HepG2 (cell line): Measurements from ENCODE around the gene DRC7. TPM values are rescaled to one million over a fixed set of nuclear protein-coding genes. Genes with fewer than 3 reads are reported as not detected.

Source experiments
- ATRX ChIP-seq: sonication (generic); formaldehyde crosslinking; IDR thresholded peaks from 2 replicates; pipeline ENCODE4 v1.4.0; 2020; ENCODE audit warnings: missing genetic modification reagents, borderline replicate concordance
- E2F2 ChIP-seq: sonication (generic); formaldehyde crosslinking; IDR thresholded peaks from 2 replicates; pipeline ENCODE4 v1.4.0; 2020; ENCODE audit warnings: missing genetic modification reagents, borderline replicate concordance
- HDAC1 ChIP-seq: sonication (generic); formaldehyde crosslinking; IDR thresholded peaks from 2 replicates; pipeline ENCODE4 v1.5.1; 2020; ENCODE audit warnings: mild to moderate bottlenecking, missing genetic modification reagents
- HHEX ChIP-seq: IDR thresholded peaks from 2 replicates; pipeline ENCODE4 v1.6.1; 2016; ENCODE audit warnings: control low read depth
- MLX ChIP-seq: IDR thresholded peaks from 2 replicates; pipeline ENCODE4 v1.6.1; 2016
- MXI1 ChIP-seq: IDR thresholded peaks from 3 replicates; pipeline ENCODE4 v1.6.1; 2012; ENCODE audit warnings: low read depth, low read length, inconsistent platforms, borderline replicate concordance
- NFAT5 ChIP-seq: sonication (generic); formaldehyde crosslinking; IDR thresholded peaks from 2 replicates; pipeline ENCODE4 v1.4.0; 2020; ENCODE audit warnings: missing genetic modification reagents
- NR0B2 ChIP-seq: sonication (generic); formaldehyde crosslinking; IDR thresholded peaks from 2 replicates; pipeline ENCODE4 v1.4.0; 2020; ENCODE audit warnings: mild to moderate bottlenecking, missing genetic modification reagents
- POGK ChIP-seq: sonication (generic); formaldehyde crosslinking; conservative IDR thresholded peaks from 2 replicates; pipeline ENCODE4 v1.8.0; 2022; ENCODE audit warnings: mild to moderate bottlenecking, moderate library complexity, missing genetic modification reagents
- RARG ChIP-seq: sonication (generic); formaldehyde crosslinking; IDR thresholded peaks from 2 replicates; pipeline ENCODE4 v1.4.0; 2020; ENCODE audit warnings: low read depth, mild to moderate bottlenecking, missing genetic modification reagents
- TEAD3 ChIP-seq: optimal IDR thresholded peaks from 2 replicates; pipeline ENCODE3; 2016; ENCODE audit warnings: borderline replicate concordance
- ZHX1 ChIP-seq: sonication (generic); formaldehyde crosslinking; IDR thresholded peaks from 2 replicates; pipeline ENCODE4 v1.8.1; 2022; ENCODE audit warnings: low read depth, mild to moderate bottlenecking, missing genetic modification reagents
- ZNF24 ChIP-seq: fragments of 450-650 bp; IDR thresholded peaks from 2 replicates; pipeline ENCODE4 v1.6.1; 2017; ENCODE audit warnings: antibody characterized with exemption, mild to moderate bottlenecking
- ZNF260 ChIP-seq: sonication (generic); formaldehyde crosslinking; IDR thresholded peaks from 2 replicates; pipeline ENCODE4 v1.4.0; 2020; ENCODE audit warnings: missing genetic modification reagents, low read depth, mild to moderate bottlenecking, borderline replicate concordance
- ZNF616 ChIP-seq: sonication (generic); formaldehyde crosslinking; IDR thresholded peaks from 2 replicates; pipeline ENCODE4 v1.5.0; 2020; ENCODE audit warnings: low read depth, mild to moderate bottlenecking, missing genetic modification reagents
- ZNF780A ChIP-seq: sonication (generic); formaldehyde crosslinking; IDR thresholded peaks from 2 replicates; pipeline ENCODE4 v1.8.0; 2022; ENCODE audit warnings: mild to moderate bottlenecking, missing genetic modification reagents, moderate library complexity
- polyA plus RNA-seq, 8 experiments: library from polyadenylated mRNA; depleted of rRNA in 3 of 8; stranded (reverse) in 7 of 8; unstranded in 1 of 8; fragments of >200 nt; fragmentation: Illumina TruSeq in 4 of 8; extraction: Trizol in 4 of 8; gene quantifications; 2 replicates each; pipeline versions ENCODE4 v1.2.1 to v1.2.3, GENCODE V29; 2011 to 2016; ENCODE audit warnings: low read depth in 4 of 8, missing spikeins in 1 of 8, mixed read lengths in 1 of 8; ENCODE audit not compliant: insufficient read depth in 1 of 8
- total RNA-seq, 5 experiments: library from RNA; depleted of rRNA; stranded (reverse); fragments of >200 nt; fragmentation: Illumina TruSeq; extraction: Trizol; gene quantifications; 2 replicates each; pipeline ENCODE4 v1.2.3, GENCODE V29; 2016; ENCODE audit warnings: low read depth in 1 of 5

DRC7 gene
- total and polyA plus RNA-seq, 2 of the 13 experiments (the other 11 are each of a cell fraction or from before 2014, with no cell fraction given) = 2.7 to 3.4 TPM

- TF ChIP-seq NFAT5 (CRISPR knock-in tag) = no peak
- no peak for TF ChIP-seq ATRX
- no peak for TF ChIP-seq ZNF780A (CRISPR knock-in tag)
- no peak for TF ChIP-seq MXI1
- TF ChIP-seq ZHX1 (CRISPR knock-in tag) = no peak
- no peak for TF ChIP-seq NR0B2
- no peak for TF ChIP-seq POGK (CRISPR knock-in tag)
- TF ChIP-seq ZNF24 = no peak
- TF ChIP-seq TEAD3 (CRISPR knock-in tag) = no peak
- TF ChIP-seq MLX = no peak
- TF ChIP-seq ZNF260 (CRISPR knock-in tag) = no peak
- no peak for TF ChIP-seq RARG (CRISPR knock-in tag)
- TF ChIP-seq ZNF616 = no peak
- TF ChIP-seq E2F2 (CRISPR knock-in tag) = no peak
- no peak for TF ChIP-seq HHEX
- no peak for TF ChIP-seq HDAC1
These were observed 32.4 kb upstream of the DRC7 start (continued) for GRCh38 chr16:57661936-57662906.
